WI38 (cell line): ENCODE measurements around the gene C1orf21.

Experiments
- H3K4me3 ChIP-seq: 2 replicates; pipeline ENCODE4 v1.5.1; 2011; ENCODE audit warnings: low read depth, mild to moderate bottlenecking, control low read depth, low read length
- CTCF ChIP-seq: IDR thresholded peaks from 2 replicates; pipeline ENCODE4 v1.5.1; 2012; ENCODE audit warnings: low read depth, mild to moderate bottlenecking, control low read depth, low read length

The C1orf21 gene

GRCh38 chr1:184595596-184595995, 208.8 kb downstream of the C1orf21 start:
- TF ChIP-seq CTCF, result no peak

GRCh38 chr1:184596950-184597645, 210.3 kb downstream of the C1orf21 start:
- no peak overlapping the region for H3K4me3 ChIP-seq
- TF ChIP-seq CTCF, result no peak

More at GRCh38 chr1:184595596-184595995, 208.8 kb downstream of the C1orf21 start:
- H3K4me3 ChIP-seq, result no peak overlapping the region

DNA sequence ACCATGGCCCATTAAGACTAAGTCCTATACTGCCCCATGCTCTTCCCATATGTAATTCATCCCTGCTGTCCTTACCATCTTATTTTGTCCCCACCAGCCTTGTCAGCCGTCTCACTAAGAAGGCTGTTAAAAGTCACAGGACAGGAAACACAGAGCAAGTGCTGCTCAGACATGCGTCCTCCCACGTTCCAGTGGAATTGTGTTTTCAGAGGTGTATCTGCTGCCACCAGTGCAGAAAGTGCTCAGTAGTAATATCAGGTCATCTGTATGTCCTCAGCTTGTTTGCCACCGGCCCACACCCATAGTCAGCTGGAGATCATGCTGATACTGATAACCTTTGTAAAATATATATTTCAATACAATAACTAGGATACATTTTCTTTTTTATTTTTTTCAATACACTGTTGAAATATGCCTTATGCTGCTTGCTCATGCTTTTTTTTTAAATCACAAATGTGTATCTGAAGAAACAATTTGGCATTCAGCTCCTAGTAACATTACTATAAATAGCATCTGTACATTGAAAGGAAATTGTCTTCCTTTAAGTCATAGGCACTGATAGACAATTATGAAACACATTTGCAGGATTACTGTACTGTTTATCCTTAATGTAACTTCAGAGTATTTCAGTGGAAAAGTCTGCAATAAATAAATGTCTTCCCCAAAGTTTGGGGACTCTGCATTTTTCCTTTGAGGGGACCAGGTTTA, 211.0 kb downstream of the C1orf21 start:
- H3K4me3 ChIP-seq, result no peak overlapping the region
- TF ChIP-seq CTCF, result no peak

- no peak overlapping the region for H3K4me3 ChIP-seq
- TF ChIP-seq CTCF, result no peak
These were observed 211.8 kb downstream of the C1orf21 start for GRCh38 chr1:184598403-184599193.

DNA sequence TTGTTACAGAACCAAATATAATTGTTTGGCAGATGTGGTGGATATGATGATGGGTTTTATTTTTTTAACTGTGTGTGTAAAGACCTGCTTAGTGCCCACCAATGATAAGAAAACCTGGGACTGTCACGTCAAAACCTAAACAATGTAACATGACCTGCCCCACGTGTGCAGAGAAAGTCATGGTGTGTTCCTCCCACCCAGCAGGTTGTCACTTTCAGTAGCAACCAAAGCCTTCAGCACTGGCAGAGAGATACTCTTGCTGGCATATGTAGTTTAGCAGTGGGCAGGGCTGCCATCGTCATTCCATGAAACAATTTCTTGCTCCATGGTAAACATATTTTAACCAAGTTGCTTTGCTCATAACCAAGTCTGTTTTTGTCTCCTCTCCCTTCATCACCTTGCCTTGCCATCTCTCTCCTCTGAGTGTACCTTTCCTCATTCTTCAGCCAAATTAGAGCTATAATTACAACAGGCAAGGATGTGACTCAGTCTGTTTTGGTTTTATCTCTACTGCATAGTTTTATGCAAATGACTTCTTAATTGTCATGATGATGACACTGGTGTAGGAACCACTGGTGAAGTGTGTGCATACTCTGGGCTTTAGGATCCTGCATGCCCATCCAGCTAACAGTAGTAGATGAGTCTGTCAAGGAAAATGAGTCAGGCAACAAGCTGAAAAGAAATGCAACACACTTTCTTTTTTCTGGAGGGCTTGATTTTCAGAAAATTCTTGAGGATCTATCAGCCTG, 217.5 kb downstream of the C1orf21 start:
- TF ChIP-seq CTCF, result no peak
- H3K4me3 ChIP-seq, result no peak overlapping the region

DNA sequence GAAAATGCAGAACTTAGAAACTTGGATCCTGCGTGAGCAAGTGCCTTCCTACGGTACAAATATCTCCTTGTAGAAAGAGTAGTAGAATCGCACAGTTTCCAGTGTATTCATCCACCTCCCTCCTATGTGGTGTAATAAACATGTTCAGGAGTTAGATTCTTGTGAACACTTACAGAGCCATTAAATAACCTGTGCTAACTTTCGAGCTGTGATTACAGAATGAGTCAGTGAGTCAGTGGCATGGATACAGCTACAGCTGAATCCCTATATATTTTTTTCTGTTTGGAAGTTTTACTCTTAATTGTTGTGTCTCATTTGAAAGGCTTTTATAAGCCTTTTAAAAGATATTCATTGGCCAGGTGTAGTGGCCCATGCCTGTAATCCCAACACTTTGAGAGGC, 219.1 kb downstream of the C1orf21 start:
- H3K4me3 ChIP-seq, result no peak overlapping the region
- TF ChIP-seq CTCF, result no peak
